DOHH2 (cell line): ENCODE measurements around the gene FLNB.

Experiments
- CTCF ChIP-seq: fragments of 200-600 bp; sonication (generic); IDR thresholded peaks from one replicate; pipeline ENCODE4 v1.5.1; 2014; ENCODE audit warnings: antibody characterized with exemption, mild to moderate bottlenecking, low read depth, low read length; ENCODE audit not compliant: poor library complexity, severe bottlenecking
- EZH2phosphoT487 ChIP-seq: fragments of 200-600 bp; sonication (generic); IDR thresholded peaks from 2 replicates; pipeline ENCODE4 v1.6.1; 2017; ENCODE audit warnings: borderline replicate concordance, mild to moderate bottlenecking, antibody characterized with exemption, low read length, moderate library complexity, mixed read lengths

DNA sequence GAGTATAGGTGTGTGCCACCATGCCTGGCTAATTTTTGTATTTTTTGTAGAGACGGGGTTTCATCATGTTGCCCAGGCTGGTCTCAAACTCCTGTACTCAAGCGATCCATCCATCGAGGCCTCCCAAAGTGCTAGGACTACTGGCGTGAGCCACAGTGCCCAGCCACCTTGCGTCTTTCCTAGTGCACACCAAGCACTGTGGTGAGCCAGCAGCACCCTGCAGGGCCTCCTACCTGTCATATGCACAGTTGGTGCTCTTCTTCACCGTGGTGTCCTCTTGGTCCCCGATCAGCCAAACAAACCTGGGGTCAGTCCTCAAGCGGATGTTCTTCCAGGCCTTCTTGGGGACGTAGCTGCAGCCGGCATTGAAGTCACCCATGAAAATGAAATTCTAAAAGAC is 189.4 kb downstream of the FLNB start:
- TF ChIP-seq CTCF (no peak), EZH2phosphoT487 (no peak)
